ENCODE data around the gene RAE1. TPM values are rescaled to one million over a fixed set of nuclear protein-coding genes. Genes with fewer than 3 reads are reported as not detected.

The RAE1 gene
- polyA plus RNA-seq, 1 donor, result 22.9 TPM

DNA sequence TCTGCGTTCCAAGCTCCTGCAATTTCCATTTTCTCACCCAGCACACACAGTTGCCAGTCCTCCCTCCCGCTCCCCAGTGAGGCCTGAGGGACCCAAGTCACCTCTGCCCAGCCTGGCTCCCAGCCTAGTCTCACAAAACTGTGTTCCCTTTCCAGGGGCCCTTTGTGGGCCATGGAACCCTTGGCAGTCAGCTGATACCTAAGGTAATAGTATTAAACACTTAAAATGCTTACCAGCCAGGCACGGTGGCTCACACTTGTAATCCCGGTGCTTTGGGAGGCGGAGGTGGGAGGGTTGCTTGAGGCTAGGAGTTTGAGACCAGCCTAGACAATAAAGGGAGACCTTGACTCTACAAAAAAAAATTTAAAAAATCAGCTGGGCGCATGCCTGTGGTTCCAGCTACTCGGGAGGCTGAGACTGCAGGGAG, 36.9 kb downstream of the RAE1 start:
- no peak for DNase-seq (ENCODE audit: low read depth)

DNA sequence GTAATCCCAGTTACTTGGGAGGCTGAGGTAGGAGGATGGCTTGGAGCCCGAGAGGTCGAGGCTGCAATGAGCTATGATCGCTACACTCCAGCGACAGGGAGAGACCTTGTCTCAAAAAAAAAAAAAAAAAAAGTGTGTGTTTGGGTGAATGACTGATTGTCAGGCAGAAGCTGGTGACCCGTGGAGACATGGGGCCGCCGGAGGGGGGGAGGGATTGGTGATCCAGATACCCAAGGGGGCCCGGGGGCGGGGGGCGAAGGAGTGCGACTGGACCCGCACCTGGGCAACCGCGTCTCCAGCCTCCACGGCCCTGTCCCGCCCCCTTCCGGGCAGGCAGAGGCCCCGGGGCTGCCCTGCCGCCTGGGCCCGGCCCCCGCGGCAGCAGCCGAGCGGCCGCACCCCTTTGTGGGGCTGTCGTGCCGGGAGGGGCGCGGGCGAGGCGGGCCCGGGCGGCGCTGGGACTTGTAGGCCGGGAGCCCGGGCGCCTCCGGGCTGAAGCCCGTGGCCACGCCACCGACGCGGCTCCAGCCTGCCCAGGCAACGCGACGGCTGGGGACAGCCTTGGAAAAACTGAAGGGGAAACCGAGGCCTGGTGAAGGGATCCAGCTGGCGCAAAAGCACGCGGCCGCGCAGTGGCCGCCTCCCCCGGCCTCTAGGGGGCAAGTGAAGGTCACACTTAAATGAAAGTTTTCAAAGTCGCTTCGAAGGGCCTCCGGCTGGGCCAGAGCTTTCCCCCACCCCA, 38.1 kb downstream of the RAE1 start:
- DNase-seq (ENCODE audit: low read depth), result no peak

DNA sequence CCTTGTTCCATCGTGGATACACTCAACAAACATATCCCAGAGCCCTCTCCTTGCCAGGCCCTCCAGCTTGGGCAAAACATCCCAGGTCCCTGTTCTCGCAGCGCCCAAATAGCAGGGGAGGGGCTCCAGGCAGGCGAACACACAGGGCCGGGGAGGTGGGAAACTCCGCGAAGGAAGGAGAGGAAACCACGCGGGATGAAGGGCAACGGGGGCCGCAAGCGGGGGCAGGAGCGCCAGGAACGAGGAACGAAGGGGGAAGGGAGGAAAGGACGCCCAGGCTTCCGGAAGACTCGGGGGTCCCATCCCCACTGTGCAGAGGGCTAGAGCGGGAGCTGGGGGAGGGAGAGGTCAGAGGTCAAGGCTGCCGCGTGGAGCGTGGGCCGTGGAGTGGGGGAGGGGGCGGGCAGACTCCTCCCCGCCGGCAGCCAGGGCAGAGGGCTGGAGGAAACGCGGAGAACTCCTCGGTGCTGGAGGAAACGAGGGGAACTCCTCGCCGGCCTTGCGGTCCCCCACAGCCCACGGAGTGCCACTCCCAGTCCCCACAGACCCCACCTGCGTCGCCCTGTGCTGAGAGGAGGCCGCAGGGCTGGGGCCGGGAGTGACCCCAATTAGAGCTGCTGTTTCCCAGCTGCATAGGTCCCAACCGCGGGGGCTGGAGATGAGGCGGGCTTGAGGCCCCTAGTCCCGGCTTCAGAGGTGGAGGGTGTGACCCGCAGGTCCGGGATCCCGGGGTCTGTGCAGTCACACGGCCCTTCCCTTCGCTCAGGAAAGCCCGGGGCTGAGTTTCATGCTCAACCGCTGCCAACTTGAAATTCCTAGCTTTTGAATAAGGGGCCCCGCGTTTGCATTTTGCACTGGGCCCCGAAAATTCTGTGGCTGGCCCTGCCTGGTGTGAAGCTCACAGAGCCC, 38.9 kb downstream of the RAE1 start:
- no peak for DNase-seq (ENCODE audit: low read depth)

DNA sequence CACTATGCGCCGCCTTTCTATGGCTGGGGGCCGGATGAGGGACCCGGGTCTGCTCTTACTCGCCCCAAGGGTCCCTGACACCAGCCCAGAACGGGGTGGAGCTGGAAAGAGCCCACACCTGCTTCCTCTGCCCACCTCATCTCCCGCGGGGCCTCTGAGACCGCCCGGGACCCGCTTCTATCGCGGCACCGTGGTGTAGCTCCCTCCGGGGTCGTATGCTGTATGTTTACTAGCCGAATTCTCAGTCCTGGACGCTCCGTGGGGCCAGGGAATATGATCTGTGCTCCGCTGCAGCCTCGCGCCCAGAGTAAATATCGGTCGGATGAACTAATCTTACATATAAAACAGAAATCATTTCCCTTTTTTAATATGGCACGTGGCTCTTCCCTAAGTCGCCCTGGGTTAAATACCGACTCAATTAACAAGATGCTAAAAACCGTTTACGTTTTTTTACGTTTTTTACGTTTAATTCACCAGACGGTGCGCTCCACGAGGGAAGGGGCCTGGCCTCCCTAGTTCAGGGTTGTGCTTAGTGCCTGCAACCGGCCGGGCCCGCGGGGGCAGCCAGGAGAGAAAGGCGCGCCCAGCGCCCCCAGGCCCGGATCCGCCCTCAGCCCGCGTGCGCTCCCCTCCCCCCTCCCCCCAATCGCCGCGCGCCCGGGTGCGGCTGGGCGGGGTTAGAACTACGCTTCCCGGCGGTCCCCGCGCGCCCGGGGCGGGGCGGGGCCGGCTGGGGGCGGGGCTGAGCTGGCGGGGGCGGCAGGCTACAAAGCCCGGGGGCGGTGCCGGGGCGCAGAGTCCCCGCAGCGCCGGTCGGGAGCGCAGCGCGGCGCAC, 39.8 kb downstream of the RAE1 start, which contains the start of gene RBM38:
Gene RBM38, plus strand, starts transcription at position 793 of the 835 bp plus-strand sequence. CDS start 186 bp downstream, outside the sequence.
- no peak for DNase-seq (ENCODE audit: low read depth)

DNA sequence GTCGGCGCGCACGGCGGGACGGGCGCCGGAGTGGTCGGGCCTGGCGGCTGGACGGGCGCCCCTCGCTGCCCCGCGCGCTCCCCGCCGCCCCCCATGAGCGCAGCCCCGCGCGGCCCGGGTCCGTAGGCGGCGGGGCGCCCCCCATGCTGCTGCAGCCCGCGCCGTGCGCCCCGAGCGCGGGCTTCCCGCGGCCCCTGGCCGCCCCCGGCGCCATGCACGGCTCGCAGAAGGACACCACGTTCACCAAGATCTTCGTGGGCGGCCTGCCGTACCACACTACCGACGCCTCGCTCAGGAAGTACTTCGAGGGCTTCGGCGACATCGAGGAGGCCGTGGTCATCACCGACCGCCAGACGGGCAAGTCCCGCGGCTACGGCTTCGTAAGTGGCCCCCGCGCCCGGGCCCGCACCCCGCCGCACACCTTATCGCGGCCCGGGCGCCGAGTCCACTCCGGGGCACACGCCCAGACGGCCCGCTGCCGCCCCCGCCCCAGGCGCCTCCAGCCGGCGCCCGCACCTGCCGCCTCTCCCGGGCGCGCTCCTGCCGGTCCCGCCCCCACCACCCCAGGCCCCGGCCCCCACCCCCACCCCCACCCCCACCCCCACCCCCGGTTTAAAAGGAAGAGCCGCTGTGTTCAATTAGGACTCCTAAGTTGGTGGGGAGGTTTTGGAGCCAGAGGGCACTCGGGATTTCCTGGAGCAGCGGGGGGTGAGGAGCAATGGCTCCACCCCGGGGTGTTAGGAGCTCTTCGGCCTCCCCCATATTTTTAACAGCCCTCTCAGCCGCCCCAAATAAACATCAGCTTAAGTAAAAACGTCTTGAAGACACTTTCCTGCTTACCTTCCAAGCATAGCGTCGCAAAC, 40.6 kb downstream of the RAE1 start:
- no peak for DNase-seq (ENCODE audit: low read depth)

DNA sequence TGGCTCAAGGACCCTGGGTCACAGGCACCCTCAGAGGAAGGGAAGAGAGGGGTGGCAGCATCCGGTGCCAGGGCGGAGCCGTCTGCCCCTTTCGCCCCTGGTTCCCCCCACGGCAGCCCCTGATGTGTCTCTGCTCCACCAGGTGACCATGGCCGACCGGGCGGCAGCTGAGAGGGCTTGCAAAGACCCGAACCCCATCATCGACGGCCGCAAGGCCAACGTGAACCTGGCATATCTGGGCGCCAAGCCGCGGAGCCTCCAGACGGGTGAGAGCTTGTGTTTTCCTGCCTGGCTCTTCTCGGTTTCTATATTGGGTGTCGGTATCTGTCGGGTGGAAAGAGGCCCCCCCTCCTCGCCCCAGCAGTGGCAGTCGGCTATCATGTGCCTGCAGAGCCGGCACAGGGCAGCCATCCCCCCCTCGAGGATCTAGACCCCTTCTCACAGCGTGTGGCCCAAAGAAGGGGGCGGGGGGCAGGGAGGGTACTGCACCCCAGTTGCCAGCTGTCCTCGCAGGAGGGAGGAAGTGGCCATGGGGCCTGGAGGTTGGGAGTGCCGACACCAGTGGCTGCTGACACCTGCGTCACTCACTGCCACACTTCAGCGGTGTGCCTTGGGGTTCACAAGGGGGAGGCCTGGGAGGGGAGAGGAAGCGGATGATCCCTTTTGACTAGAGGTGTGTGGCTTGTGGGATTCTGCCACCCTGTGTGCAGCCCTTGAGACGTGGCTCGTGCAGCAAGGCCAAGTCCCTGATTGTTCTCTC, 41.6 kb downstream of the RAE1 start:
- no peak for DNase-seq (ENCODE audit: low read depth)

DNA sequence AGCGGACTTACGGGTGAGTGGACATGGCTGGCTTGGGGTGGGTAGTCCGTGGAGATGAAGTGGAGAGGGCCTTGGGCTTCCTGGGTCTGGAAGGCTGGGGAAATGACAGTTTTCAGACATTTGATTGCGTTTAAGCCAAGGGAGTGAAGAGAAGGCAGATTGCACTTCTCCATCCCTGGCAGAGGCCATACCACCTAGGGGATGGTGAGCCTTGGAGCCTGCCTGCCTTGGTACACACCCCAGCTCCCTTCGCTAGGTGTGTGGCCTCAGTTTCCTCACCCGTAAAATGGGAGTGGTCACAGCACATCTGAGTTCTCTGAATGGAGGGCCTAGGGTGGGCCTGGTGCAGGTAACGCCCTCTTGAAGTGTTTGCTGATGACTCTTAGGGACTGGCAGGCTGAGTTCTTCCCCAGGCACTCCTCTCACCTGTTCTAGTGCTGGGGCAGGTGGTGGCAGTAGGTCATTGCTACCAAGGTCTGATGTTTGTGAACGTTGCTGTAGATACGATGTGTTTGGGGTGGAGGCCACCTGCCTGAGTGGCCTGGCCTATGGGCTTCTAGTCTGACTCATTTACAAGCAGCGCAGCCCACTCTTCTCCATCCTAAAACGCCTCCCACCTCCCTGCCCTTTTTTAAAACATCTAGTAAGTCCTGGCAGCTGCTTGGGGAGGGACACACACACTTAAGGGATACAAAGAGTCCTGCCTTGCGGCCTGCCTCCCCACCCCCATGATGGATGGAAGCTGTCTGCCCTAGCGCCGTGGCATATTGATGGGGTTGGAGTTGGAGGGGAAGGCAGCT, 42.5 kb downstream of the RAE1 start:
- DNase-seq (ENCODE audit: low read depth), result no peak

DNA sequence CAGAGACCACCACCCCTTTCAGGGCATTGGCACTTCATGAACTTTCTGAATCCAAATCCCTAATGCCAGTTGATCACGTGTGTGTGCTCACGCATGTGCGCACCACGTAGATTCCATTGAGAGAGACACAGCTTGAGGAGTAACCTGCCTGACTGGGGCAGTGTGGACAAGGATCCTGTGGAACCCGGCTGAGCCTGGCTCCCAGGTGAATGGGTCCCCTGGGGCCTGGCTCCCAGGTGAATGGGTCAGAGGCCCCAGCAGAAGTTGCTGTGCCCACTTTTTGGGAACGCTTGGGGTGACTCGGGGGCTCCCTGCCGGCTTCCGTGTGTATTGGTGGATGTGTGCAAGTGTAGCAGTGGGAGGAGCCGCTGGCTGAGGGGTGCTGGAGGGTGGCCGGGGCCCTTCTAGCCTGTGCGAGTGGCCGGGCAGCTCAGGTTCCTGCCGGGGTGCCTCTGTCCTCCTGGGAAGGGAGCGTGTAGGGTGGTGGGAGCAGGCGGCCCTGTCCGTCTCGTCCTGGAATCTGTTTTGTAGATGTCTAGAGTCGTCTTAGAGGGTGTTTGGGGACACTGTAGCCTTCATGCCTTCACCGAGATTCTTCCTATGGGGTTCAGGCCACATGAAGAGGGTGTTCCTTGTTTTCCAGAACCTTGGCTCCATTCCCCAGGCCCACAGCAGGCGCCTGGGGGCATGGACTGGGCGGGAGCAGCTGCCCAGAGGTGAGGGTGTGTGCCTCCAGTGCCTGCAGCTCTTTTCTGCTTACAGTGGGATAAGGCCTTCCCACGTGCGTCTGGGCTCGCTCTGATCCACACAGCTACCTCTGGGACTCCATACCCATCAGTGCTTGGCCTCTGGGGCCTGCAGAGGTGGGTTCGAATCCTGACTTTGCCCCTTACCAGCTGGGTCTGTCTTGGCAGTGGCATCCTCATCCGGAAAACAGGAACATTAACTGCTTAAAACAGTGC, 43.3 kb downstream of the RAE1 start:
- DNase-seq (ENCODE audit: low read depth), result no peak

DNA sequence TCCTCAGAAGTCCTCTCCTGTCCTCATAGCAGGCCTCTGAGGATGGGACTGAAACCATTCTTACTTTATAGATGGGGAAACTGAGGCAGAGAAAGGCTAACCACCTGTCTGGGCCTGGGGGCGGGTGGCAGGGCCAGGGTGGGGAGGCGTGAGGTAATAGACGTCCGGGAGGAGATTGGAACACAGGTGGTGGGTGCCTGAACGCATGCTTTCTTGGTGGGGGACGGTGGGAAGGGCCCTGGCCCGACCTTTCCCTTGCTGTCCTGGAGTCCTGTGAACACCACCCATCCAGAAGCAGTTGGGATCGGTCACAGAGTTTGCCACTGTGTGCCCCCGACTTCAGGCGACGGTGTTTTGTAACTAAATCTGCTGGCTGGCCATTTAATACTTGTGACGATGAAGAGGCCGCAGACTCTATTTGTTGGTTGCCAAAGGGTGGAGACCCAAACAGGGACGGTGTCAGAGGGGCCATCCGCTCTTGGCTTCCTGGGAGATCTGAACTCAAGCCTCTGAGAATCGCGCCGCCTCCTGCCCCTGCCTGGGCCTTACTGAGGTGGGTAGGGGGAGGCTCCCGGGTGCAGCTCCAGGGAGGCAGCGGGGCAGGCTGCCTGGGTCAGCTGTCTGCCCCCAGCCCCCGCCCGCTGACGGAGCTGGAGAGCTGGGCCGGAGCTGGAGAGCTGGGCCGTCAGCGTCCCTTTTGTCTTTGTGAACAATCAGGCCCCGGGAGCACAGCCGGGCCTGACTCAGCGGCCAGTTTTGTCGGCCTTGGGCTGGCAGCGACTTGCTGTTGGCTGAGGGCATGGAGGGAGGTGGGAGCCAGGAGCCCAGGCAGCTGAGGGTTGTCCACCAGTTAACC, 44.3 kb downstream of the RAE1 start:
- DNase-seq (ENCODE audit: low read depth), result no peak

DNA sequence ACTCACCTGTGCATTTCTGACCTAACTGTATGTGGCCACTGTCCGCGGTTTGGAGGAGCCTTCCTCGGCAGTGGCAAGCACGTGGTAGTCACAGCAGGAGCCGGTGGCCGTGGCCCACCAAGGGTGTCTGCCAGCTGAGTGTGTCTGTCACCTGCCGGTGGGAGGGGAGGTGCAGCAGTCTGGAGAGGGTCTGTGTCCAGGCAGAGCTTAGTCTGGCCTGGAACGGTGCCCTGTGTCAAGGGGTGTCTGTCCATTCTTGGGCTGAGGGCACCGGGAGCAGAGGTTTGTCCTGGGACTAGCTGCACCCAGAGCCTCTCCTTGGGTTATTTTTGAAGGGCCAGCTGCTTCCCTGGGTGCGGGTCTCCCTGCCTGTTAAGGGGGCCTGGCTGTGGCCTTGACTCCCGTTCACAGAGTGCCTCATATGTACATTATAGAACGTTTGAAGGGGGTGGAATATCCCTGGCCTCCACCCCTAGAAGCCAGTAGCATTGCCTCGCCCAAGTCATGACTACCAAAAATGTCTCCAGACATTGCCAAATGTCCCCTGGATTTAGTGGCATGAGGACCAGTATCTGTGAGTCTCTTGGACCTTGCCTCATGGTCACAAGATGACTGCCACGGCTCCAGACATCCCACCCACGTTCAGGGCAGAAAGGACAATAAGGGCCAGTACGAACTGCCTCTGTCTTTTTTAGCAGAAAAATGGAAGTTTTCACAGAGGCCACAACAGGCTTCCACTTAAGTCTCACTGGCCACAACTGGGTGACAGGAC, 45.3 kb downstream of the RAE1 start:
- DNase-seq (ENCODE audit: low read depth), result no peak

DNA sequence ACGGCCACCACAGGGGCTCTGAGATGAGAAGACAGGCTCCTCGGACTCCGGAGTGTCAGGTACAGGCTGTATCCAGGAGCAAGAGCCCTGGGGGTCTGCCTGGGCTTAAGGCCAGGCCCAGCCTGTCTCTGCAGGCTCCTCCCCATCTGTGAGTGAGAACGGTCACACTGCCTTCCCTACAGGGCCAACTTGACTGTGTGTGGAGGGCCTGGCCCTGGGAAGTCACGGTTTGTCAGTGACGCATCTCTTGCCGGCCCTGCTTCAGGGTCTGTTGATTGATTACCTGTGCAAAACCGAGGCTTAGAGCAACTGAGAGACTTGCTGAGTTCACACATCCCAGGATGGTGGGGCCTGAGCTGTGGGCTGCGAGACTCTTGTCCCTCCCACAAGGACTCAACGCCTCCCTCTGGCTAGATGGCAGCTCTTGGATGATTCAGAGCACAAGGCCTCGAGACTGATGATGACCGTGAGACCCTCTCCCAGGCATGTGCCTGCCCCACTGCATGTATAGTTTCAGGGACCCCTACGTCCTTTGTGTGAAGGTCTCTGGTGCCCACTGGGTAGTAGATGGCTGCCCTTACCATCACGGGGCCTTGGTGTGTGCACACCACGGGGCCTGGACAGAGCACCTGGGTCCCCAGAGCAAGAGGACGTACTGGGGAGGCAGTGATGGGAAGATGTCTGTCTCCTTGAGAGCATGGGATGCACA, 46.1 kb downstream of the RAE1 start:
- no peak for DNase-seq (ENCODE audit: low read depth)

DNA sequence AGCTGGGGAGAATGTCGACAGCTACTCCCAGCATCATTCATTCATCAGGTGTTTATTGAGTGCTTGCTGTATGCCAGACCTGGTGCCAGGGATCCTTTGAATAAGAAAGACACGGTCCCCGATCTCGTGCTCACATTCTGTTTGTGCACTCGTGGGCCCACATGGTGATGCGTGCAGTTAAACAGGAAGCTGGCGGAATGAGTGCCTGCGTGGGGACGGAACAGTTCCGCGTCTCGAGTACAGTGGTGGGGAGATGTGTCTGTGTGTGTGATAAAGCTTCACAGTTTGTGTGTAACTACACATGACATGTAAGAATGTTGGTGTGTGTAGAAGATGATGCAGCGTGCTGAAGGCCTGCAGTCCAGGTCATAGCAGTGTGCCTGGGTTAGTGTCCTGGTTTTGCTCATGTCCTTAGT, 46.6 kb downstream of the RAE1 start:
- DNase-seq (ENCODE audit: low read depth), result no peak

DNA sequence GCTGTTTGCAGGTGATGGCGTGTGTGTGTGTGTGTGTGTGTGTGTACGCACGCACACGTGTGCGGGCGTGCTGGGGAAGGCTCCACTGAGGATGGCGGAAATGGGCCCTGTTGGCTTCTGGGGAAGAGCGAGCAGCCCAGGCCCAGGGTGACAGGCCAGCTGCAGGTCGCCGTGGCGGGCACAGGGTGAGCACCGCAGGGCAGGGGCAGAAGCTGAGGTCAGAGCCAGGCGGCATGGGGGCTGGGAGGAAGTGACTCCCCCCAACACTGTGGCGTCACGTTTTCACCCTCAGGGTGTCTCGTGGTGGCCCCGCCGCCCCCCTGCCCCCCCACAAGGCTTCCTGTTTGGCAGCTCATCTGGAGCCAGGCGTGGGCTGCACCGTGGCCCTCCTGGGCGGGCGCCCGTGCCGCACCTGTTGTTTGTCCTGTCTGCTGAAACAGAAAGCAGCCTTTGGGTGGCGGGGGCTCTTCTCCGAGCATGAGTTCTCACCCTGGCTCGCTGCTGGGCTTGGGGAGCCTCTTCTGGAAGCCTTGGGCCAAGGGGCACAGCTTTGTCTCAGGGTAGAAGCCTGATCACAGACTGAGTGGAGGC, 47.3 kb downstream of the RAE1 start:
- DNase-seq (ENCODE audit: low read depth), result no peak

DNA sequence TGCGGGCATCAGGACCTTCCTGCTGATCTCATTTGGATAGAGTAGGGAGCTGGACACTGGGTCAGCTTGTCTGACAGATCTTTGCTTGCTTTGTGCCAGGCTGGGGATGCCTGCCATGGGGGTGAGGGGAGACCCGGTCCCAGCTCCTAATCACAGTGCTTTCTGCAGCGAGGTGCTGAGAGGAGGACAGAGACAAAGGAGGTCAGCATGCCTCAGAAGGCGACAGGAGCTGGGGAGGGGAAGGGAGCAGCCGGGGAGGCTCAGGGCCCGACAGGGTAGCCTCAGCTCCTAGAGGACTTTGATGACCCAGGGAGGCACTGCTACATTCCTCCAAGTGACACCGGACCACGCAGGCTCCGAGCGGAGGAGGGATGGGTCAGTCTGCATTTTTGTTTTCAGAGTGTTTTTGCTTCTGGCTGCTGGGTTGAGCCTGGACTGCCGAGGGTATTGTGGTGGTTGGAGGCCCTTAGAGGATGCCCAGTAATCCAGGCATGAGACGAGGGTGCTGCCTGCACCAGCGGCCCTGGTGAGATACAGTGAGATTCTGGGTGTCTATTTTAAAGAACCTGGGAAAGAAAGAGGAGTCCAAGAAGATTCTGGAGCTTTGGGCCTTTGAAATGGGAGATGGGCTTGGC, 48.0 kb downstream of the RAE1 start:
- no peak for DNase-seq (ENCODE audit: low read depth)
